CD14-positive monocyte (primary cell): ENCODE measurements around the gene NKX2-1. TPM values are rescaled to one million over a fixed set of nuclear protein-coding genes. Genes with fewer than 3 reads are reported as not detected.
A peak's percentile ranks its signal among the peaks of the same experiment; 100 is the strongest.

Experiments
- DNase-seq, 3 donors: peaks; one replicate each; pipeline ENCODE4 v3.0.0-alpha.2; 2011 to 2022
- H2AFZ ChIP-seq: 2 replicates; pipeline ENCODE4 v1.6.0; 2012; ENCODE audit warnings: mild to moderate bottlenecking, low read depth, low read length, inconsistent platforms; ENCODE audit not compliant: insufficient read depth, poor library complexity, severe bottlenecking
- H3K27ac ChIP-seq, 2 donors: 1 replicate in 1 of 2; 2 replicates in 1 of 2; pipeline ENCODE4 v1.5.1; 2012 to 2013; ENCODE audit warnings: low read length in 2 of 2, control low read depth in 1 of 2, inconsistent platforms in 1 of 2, low read depth in 1 of 2, mild to moderate bottlenecking in 1 of 2
- H3K27me3 ChIP-seq, 2 donors: one replicate each; pipeline versions ENCODE4 v1.6.0 to v1.6.1; 2011 to 2013; ENCODE audit warnings: low read length in 2 of 2; ENCODE audit not compliant: control insufficient read depth in 2 of 2, insufficient read depth in 2 of 2
- H3K36me3 ChIP-seq, 2 donors: replicated peaks in 1 of 2; 1 replicate in 1 of 2; 2 replicates in 1 of 2; pipeline versions ENCODE4 v1.5.1 to v1.6.1; 2012 to 2013; ENCODE audit warnings: low read length in 2 of 2, control low read depth in 1 of 2, inconsistent platforms in 1 of 2, mild to moderate bottlenecking in 1 of 2; ENCODE audit not compliant: insufficient read depth in 2 of 2, control insufficient read depth in 1 of 2
- H3K4me1 ChIP-seq, 2 donors: 1 replicate in 1 of 2; 2 replicates in 1 of 2; pipeline versions ENCODE4 v1.5.1 to v1.6.1; 2012 to 2013; ENCODE audit warnings: low read length in 2 of 2, control low read depth in 1 of 2, inconsistent platforms in 1 of 2, mild to moderate bottlenecking in 1 of 2, moderate library complexity in 1 of 2; ENCODE audit not compliant: insufficient read depth in 2 of 2, control insufficient read depth in 1 of 2
- H3K4me2 ChIP-seq: replicated peaks from 2 replicates; pipeline ENCODE3; 2012; ENCODE audit warnings: low read length, moderate library complexity, mild to moderate bottlenecking; ENCODE audit not compliant: poor library complexity, severe bottlenecking; ENCODE audit errors: extremely low read depth
- H3K4me3 ChIP-seq, 3 experiments: fragments of 200-600 bp in 1 of 3; sonication (generic) in 1 of 3; replicated peaks in 1 of 3; 1 replicate in 2 of 3; 2 replicates in 1 of 3; pipeline ENCODE4 v1.5.1; 2011 to 2013; ENCODE audit warnings: low read length in 3 of 3, mild to moderate bottlenecking in 3 of 3, control low read depth in 2 of 3, low read depth in 2 of 3, inconsistent platforms in 1 of 3, moderate library complexity in 1 of 3
- H3K79me2 ChIP-seq: 2 replicates; pipeline ENCODE4 v1.6.0; 2012; ENCODE audit warnings: mild to moderate bottlenecking, control low read depth, inconsistent platforms, low read length, moderate library complexity; ENCODE audit not compliant: insufficient read depth
- H3K9ac ChIP-seq: 2 replicates; pipeline ENCODE4 v1.6.0; 2017; ENCODE audit warnings: low read length, mild to moderate bottlenecking; ENCODE audit not compliant: insufficient read depth, poor library complexity, severe bottlenecking
- H3K9me3 ChIP-seq, 2 donors: replicated peaks in 1 of 2; 1 replicate in 1 of 2; 2 replicates in 1 of 2; pipeline versions ENCODE4 v1.5.1 to v1.6.1; 2012 to 2013; ENCODE audit warnings: low read length in 2 of 2, control low read depth in 1 of 2; ENCODE audit not compliant: control insufficient read depth in 1 of 2, insufficient read depth in 1 of 2
- H4K20me1 ChIP-seq: 2 replicates; pipeline ENCODE4 v1.6.0; 2012; ENCODE audit warnings: mild to moderate bottlenecking, low read length, control low read depth, moderate library complexity; ENCODE audit not compliant: insufficient read depth
- H3K27ac Mint-ChIP-seq, 7 donors: one replicate each; pipeline ENCODE4 v1.8.0; 2020; ENCODE audit warnings: mild to moderate bottlenecking in 7 of 7, mixed read lengths in 7 of 7, moderate library complexity in 6 of 7, inconsistent platforms in 2 of 7
- H3K27me3 Mint-ChIP-seq, 3 donors: one replicate each; pipeline ENCODE4 v1.8.0; 2021 to 2022; ENCODE audit warnings: low read depth in 3 of 3, mild to moderate bottlenecking in 3 of 3, mixed read lengths in 3 of 3, moderate library complexity in 3 of 3, inconsistent platforms in 1 of 3
- H3K36me3 Mint-ChIP-seq, 2 donors: one replicate each; pipeline ENCODE4 v1.8.0; 2020; ENCODE audit warnings: mixed read lengths in 2 of 2, inconsistent platforms in 1 of 2, mild to moderate bottlenecking in 1 of 2
- H3K4me1 Mint-ChIP-seq: one replicate; pipeline ENCODE4 v1.8.0; 2020; ENCODE audit warnings: mild to moderate bottlenecking, mixed read lengths
- H3K4me3 Mint-ChIP-seq, 2 donors: one replicate each; pipeline ENCODE4 v1.8.0; 2020; ENCODE audit warnings: mild to moderate bottlenecking in 2 of 2, mixed read lengths in 2 of 2, moderate library complexity in 1 of 2
- H3K9me3 Mint-ChIP-seq, 7 donors: one replicate each; pipeline ENCODE4 v1.8.0; 2020 to 2022; ENCODE audit warnings: mixed read lengths in 7 of 7, mild to moderate bottlenecking in 6 of 7, moderate library complexity in 6 of 7, inconsistent platforms in 2 of 7
- CTCF ChIP-seq: fragments of 200-600 bp; IDR thresholded peaks from one replicate; pipeline ENCODE4 v1.8.0; 2022; ENCODE audit warnings: antibody characterized with exemption, mild to moderate bottlenecking
- WGBS: methylation state at CpG from one replicate; pipeline ENCODE4 v1.1.5; 2013; ENCODE audit warnings: missing lambda C conversion rate; ENCODE audit not compliant: insufficient coverage; 5-methylcytosine and 5-hydroxymethylcytosine counted together
- intact Hi-C, 2 donors: fragments of 100-400 bp; cut with micrococcal nuclease; formaldehyde crosslinking; loops; one replicate each; pipeline versions ENCODE4 v1.15.0 to v1.15.1; 2023
- polyA plus RNA-seq, 3 donors: library from polyadenylated mRNA; depleted of rRNA in 1 of 3; unstranded in 2 of 3; stranded (reverse) in 1 of 3; fragments of 300-500 nt in 2 of 3; fragments of >200 nt in 1 of 3; fragmentation: Illumina TruSeq in 2 of 3; gene quantifications; 1 replicate in 2 of 3; 2 replicates in 1 of 3; pipeline ENCODE4 v1.2.3, GENCODE V29; 2012 to 2021

The NKX2-1 gene
- polyA plus RNA-seq, 3 donors = not detected

- Mint-ChIP-seq H3K36me3 (peaks cover 0 to 15% of the 10 kb centered on the region in 2 donors), H3K27ac (no peak overlapping the region), H3K4me3 (peak overlapping the region in 1 of 2 donors; percentile 59), H3K27me3 (peaks cover 87 to 96% (median 90%) of the 10 kb centered on the region in 3 donors), H3K9me3 (peaks cover 3 to 43% (median 31%) of the 10 kb centered on the region in 7 donors), H3K4me1 (peaks cover 2% of the 10 kb centered on the region)
- Histone ChIP-seq H3K4me2 (no peak overlapping the region), H2AFZ (no peak overlapping the region), H3K4me1 (no peaks in the 10 kb centered on the region), H3K36me3 (no peaks in the 10 kb centered on the region), H3K9me3 (peaks cover 0 to 59% of the 10 kb centered on the region in 2 donors), H3K27ac (no peak overlapping the region), H3K79me2 (no peaks in the 10 kb centered on the region), H3K9ac (no peak overlapping the region), H3K27me3 (peaks cover 91 to 98% of the 10 kb centered on the region in 2 donors), H4K20me1 (no peaks in the 10 kb centered on the region), H3K4me3 (no peak overlapping the region)
- WGBS = 2% methylated on average over 37 of the region's 46 CpGs
- intact Hi-C loops = no loop called here
- TF ChIP-seq CTCF = no peak
- no peak for DNase-seq
Measured at GRCh38 chr14:36505181-36505815, 14.7 kb downstream of the NKX2-1 start.

- H3K27me3 ChIP-seq = peaks cover 88 to 97% of the 10 kb centered on the region in 2 donors
- Mint-ChIP-seq H3K4me3 (peak overlapping the region in 1 of 2 donors; percentile 70), H3K4me1 (peaks cover 2% of the 10 kb centered on the region), H3K27ac (no peak overlapping the region), H3K9me3 (peaks cover 3 to 39% (median 28%) of the 10 kb centered on the region in 7 donors), H3K27me3 (peaks cover 86 to 96% (median 87%) of the 10 kb centered on the region in 3 donors), H3K36me3 (peaks cover 0 to 15% of the 10 kb centered on the region in 2 donors)
- no peaks in the 10 kb centered on the region for H4K20me1 ChIP-seq
- WGBS = no CpG with 5 or more reads among the region's 6 CpGs
- H3K79me2 ChIP-seq = no peaks in the 10 kb centered on the region
- no peak overlapping the region for H3K4me2 ChIP-seq
- intact Hi-C loops = no loop called here
- H3K27ac ChIP-seq = no peak overlapping the region
- no peak overlapping the region for H3K4me3 ChIP-seq
- H2AFZ ChIP-seq = no peak overlapping the region
- H3K36me3 ChIP-seq = no peaks in the 10 kb centered on the region
- H3K9me3 ChIP-seq = peaks cover 0 to 54% of the 10 kb centered on the region in 2 donors
- no peak for DNase-seq
- no peak overlapping the region for H3K9ac ChIP-seq
- TF ChIP-seq CTCF = no peak
- no peaks in the 10 kb centered on the region for H3K4me1 ChIP-seq
Measured at GRCh38 chr14:36504771-36505175, 15.3 kb downstream of the NKX2-1 start.
